Pons (tissue), 1 donor: ENCODE results near the gene RNASE2.
"Not testable (repeated sequence)": the region's sequence is repeated elsewhere in the genome, so short reads cannot be mapped to it uniquely, and the experiment has no call there.

Experiments used
- DNase-seq: peaks from one replicate; pipeline ENCODE4 v3.0.0-alpha.2; 2016; ENCODE audit warnings: low spot score

The RNASE2 gene

DNA sequence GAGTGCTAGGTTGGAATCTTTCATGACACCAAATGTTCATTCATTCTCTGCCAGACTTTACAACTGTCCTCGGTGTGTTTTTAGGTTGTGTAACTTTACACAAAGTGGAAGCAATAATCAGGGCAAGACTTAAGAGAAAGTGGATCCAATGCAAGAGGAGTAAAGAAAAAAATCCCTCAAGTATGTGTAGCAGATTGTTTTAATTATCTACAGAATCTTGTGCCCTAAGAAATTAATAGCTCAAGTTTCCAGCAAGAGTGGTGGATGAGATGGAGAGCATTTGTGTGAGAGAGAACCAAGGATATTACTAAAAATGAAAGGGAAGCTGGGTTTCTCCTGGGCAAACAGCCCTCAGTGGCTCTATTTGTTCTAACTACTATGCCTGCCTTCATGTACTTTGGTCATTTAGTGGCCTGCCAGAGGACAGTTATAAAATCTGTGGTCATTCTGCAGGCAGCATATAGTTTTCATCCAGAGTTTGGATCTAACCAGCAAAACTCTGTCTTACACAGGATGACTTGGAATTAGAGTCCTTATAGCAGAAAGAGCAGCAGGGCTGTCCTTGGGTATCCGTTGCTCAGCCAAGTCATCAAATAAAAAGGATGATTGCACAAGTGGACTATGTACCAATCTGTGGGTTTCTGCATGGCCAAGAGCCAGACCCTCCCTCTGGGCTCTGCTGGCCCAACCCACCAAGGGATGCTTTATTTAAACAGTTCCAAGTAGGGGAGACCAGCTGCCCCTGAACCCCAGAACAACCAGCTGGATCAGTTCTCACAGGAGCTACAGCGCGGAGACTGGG, at the start of gene RNASE2:
TSS of gene RNASE2 (plus strand) at position 752 of the 802 bp plus-strand sequence. CDS start 285 bp downstream, outside the sequence.
- peak; percentile 46 for DNase-seq

DNA sequence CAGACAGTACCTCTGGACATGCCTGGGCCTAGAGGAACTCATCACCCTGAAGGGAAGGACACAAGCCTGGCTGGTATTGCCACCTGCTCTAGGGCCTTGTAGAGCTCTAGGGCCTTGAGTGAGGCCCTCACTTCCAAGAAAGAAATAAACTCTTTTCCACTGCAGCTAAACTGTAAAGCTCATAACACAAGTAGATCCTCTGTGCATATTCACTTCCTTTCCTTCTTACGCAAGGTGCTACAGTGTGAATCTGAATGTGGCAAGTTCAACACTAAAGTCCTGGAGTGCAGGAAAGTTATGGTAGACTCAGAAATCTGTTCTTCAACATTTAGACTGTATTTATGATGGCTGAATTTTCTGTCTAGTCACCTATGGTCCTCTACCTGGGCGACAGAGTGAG, 49.6 kb upstream of the RNASE2 start:
- DNase-seq = no peak

DNA sequence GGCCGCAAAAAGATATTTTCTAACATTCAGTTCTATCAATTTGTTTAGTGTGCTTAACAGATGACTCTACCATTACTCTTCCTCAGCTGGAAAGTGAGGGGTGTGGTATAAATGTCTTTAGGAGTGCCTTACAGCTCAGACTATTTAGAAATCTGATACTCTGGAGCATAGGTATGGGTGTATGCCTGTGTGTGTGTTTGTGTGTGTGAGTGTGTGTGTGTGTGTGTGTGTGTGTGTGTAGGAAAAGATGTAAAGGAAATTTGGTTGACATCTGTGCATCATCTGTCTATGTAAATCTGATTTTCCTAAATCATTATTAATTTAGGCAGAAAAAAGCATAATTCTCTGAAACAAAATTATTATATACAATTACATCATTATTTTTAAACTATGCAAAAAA, 48.1 kb upstream of the RNASE2 start:
- no peak for DNase-seq

DNA sequence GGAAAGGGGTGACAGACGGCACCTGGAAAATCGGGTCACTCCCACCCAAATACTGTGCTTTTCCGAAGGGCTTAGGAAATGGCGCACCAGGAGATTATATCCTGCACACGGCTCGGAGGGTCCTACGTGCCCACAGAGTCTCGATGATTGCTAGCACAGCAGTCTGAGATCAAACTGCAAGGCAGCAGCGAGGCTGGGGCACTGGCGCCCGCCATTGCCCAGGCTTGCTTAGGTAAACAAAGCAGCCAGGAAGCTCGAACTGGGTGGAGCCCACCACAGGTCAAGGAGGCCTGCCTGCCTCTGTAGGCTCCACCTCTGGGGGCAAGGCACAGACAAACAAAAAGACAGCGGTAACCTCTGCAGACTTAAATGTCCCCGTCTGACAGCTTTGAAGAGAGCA, 44.5 kb upstream of the RNASE2 start:
- DNase-seq = not testable (repeated sequence)

DNA sequence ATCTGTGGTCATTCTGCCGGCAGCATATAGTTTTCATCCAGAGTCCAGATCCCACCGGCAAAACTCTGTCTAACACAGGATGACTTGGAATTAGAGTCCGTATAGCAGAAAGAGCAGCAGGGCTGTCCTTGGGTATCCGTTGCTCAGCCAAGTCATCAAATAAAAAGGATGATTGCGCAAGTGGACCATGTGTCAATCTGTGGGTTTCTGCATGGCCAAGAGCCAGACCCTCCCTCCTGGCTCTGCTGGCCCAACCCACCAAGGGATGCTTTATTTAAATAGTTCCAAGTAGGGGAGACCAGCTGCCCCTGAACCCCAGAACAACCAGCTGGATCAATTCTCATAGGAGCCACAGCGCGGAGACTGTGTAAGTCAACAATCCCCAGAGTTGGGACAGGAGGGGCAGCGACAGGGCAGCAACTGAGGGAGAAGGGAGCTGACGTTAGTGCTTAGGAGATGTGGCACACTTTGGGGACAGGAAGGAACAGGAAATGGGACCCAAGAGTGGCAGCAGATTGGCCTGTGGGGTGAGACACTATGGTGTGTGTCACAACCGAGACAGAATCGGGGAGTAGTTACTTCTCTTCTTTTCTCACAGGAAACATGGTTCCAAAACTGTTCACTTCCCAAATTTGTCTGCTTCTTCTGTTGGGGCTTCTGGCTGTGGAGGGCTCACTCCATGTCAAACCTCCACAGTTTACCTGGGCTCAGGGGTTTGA, 36.1 kb upstream of the RNASE2 start:
- DNase-seq = peak; percentile 34

DNA sequence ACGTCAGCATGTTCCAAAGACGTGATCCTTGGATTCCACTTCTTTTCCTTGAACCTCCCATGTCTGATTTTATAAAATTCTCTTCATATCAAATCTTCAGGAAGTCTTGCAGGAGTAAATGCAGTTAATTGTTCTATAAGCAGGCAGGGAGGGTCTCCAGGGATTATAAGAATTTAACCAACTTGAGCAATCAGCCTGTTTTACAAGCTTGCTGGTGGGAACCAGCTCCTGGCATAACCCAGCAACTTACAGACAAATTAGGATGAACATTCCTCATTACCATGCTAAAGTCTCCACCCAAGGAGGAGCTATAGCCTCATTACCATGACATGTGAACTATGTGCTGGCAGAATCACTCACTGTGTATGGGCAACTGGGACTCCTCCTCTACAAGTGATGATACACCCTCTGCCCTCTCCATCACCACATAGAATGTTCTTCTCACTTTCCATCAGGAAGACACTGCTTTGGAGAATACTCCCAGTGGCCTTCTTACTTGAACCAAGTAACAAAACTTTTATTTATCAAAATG, 31.5 kb upstream of the RNASE2 start:
- not testable (repeated sequence) for DNase-seq

DNA sequence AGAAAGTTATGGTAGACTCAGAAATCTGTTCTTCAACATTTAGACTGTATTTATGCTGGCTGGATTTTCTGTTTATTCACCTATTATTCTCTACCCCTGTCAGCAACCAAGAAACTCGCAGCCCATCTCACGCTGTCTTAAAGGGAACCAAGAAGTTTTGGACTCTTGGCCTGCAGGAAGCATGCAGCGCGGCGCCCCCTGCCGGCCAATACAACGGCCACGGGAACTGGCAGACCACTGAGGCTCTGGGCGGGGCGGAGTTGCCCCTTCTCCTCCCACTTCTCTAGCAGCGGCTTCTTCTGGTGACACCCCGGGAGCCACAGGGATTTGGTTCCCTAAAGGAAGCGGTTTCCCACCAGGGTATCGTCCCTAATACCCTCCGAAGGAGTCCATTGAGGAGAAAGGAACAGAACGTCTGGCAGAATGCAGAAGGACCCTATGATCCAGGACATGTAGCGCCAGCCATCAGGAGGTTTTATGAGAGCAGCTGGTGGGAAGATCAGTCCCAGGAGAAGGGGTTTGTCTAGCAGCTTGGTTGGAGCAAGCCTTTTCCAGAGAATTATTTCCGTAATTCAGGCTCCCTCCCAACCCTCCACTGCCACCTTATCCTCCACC, 21.0 kb upstream of the RNASE2 start:
- DNase-seq = no peak

DNA sequence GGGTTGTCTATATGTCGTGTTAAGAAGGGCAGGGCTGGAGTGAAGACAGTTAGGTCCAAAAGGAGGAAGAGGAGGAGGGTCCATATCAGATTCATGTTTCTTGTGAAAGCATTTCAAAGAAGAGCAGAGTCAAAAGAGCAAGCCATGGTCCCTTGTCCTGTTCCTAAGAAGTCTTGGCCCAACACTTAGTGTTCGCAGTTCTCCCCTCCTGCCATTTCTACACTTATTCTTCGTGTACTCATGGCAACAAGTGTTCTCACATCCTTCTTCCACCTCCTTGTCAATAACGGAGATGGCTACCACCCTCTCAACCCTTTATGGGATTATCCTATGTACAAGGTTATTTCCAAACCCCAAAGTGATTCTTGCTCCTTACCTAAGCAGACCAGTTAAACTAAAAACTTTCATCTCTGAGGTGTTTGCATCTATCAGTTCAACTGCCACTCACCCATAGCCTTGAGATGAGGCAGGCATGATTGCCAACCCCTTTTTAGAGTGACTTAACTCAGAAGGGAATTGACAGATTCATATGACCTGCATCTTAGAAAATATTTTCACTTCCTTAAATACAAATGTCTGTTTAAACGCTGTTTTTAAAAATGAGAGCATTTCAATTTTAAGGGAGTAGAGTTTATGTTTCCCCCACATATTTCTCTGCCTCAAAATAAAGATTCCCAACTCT, 19.8 kb upstream of the RNASE2 start:
- DNase-seq = no peak

DNA sequence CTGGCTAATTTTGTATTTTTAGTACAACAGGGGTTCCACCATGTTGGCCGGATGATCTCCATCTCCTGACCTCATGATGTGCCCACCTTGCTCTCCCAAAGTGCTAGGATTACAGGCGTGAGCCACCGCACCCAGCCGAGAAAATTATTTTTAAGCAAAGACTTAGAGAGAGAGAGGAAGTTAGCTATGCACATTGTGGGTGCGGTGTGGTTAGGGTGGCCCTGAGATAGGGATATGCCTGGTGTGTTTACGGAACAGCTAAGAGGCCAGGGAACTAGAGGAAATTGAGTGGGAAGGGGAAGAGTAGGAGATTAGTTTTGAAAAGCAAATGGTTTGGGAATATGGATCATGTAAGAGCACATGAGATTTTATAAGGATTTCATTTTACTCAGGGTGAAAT, 10.1 kb upstream of the RNASE2 start:
- DNase-seq = not testable (repeated sequence)

DNA sequence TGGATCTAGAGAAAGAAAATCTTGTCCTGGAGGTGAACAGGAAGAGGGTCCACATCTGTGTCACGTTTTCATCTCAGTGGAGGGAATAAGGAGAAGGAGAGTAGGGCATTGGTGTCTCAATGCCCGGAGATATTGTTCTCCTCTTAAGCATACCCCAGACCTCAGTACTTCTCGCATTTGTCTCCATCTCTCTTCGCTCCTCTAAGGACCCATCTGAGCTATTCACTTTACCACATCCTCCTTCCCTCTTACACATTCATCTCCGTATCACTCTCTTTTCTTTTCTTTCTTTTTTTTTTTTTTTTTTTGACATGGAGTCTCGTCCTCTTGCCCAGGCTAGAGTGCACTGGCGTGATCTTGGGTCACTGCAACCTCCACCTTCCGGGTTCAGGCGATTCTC, 8.6 kb upstream of the RNASE2 start:
- DNase-seq = not testable (repeated sequence)

DNA sequence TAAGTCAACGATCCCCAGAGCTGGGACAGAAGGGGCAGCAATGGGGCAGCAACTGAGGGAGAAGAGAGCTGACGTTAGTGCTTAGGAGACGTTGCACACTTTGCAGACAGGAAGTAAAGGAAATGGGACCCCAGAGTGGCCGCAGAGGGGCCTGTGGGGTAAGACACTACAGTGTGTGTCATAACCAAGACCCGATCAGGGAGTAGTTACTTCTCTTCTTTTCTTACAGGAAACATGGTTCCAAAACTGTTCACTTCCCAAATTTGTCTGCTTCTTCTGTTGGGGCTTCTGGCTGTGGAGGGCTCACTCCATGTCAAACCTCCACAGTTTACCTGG, 219 bp downstream of the RNASE2 start:
- not testable (repeated sequence) for DNase-seq

DNA sequence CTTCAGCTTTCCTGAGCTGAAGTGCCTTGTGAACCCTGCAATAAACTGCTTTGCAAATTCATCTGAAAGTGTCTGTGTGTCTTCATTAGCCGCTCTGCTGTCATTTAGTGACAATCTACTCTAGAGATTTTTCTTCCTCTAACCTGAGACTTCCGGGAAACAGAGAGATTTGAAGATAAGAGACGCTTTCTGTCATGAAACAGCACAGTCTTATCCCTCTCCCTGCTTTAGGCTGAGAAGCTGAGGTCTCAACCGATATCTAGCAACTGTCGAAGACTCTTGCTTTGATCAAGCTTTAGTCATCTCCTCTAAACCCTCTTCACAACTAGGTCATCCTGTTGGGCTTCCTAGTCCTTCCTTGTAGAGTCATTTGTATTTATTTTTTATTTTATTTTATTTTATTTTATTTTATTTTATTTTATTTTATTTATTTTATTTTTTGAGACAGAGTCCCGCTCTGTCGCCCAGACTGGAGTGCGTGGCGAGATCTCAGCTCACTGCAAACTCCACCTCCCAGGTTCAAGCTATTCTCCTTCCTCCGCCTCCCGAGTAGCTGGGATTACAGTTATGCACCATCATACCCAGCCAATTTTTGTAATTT, 1.2 kb downstream of the RNASE2 start:
- no peak for DNase-seq

DNA sequence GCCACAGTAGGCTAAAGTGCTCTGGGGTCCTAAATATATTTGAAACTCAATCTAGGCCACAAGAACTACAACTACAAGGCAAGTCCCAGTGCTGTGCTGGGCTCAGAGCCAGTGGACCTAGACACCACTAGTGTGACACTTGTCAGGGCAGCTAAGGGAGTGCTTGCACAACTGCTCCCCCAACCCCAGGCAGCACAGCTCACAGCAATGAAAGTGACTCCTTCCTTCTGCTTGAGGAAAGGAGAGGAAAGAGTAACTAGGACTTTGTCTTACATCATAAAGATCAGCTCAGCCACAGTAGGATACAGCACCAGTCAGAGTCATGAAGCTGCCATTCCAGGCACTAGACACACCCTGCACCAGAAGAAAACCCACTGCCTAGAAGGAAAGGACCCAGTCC, 3.7 kb downstream of the RNASE2 start:
- not testable (repeated sequence) for DNase-seq

DNA sequence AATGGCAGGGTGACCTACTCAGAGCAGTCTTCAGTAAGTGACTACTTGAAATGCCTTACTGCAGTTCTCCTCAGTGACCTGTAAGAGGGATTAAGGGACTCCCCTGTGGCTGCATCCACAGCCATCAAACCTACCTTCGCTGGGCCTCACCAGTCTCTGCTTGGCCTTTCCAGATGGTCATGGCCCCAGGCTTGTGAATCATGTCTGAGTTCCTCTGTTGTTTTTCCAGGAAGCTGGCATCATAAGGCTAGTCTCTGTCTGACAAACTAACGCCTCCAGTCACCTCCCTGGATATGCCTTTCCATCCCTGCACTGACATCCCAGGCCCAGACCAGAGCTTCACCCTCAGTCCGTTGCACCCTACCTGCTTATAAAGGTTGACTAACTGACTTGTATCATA, 14.0 kb downstream of the RNASE2 start:
- DNase-seq = no peak

DNA sequence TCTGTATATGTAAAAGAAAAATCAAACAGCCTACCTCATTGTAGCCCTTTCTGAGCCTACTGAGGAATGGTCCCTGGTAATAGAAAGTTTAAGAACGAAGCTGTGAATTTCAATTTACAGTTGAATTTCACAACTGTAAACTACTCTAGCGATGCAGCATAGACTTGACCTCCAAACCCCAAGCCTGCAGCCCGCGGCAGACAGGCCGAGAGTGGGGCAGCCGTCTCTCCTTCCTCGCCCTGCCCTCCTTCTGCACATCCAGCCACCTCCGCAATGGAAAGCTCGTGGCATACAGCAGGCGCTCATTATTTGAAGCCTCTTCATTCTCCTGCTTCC, 15.3 kb downstream of the RNASE2 start:
- no peak for DNase-seq

DNA sequence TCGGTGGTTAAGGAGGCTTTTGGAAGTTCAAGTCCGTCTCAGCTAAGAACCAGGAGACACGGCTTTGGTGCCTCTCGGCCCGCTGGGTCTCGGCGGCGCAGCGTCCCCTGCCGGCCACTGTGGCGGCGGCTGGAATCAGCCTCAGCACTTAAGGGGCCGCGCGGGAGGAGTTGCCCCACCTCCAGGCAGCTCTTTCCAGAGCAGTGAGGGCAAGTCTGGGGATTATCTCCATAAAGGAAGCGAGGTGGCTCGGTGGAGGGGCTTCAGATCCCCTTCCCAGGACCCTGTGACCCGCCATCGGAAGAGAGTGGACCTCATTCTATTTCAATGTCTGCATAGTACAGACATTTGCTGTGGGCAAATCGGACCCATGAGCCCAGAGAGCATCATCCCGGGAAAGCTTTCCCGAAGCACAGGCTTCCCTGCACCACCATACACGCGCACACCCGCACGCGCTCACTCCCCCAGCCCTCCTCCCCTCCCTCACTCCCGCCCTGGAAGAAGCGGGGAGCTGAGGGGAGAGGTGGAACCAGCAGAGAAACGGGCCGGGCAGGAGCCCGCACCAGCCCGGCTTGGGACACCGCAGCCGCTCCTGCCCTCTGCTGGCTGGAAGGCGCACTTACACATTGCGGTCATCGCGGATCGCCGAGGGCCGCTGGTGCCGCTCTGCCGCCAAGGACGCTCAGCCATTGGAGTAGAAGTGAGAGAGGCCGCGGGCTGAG, 15.9 kb downstream of the RNASE2 start:
- peak; percentile 76 for DNase-seq

DNA sequence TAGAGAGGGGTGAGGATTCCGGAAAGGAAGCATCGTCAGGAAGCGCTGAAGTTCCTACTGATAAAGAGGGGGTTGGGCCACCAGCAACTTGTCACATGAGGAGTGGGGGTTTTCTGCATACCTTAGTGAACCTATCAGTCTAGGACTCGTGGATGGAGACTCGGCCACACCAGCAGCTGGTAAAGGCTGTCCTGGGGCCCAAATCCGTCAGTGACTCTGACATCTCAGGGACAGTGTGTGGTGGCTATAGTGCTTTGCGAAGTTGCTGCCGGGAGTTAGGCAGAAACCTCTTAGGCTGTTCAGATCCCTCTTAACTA, 16.4 kb downstream of the RNASE2 start:
- DNase-seq = no peak

DNA sequence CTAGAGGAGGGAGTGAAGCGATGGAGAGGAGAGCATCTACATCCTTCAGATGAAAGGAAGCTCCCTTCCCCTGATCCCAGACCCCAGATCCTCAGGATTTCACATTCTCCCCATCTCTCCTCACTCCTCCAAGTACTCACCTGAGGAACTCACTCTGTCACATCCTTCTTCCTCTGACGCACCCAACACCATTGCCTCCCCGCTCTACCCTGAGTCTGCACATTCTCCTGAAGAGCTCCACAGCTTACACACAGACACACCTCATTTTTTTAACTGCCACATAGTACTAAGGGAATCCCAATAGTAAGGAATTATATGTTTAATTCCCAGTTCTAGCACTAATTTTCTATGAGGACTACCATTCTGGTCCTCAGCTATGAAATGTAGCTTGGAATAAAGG, 18.2 kb downstream of the RNASE2 start:
- DNase-seq = no peak

DNA sequence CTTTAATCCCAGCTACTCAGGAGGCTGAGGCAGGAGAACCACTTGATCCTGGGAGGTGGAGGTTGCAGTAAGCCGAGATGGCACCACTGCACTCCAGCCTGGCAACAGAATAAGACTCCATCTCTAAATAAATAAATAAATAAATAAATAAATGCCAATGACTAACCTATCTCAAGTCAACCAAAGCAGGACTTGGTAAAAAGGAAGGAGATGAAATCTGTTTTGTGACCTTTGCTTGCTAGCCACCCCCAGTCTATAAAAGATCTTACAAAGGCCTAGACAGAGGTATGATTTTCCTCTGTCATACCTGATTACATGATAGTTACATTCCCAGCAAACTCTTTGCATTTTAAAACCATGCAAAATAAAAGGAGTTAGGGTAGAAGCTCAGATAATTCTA, 21.0 kb downstream of the RNASE2 start:
- DNase-seq = no peak

DNA sequence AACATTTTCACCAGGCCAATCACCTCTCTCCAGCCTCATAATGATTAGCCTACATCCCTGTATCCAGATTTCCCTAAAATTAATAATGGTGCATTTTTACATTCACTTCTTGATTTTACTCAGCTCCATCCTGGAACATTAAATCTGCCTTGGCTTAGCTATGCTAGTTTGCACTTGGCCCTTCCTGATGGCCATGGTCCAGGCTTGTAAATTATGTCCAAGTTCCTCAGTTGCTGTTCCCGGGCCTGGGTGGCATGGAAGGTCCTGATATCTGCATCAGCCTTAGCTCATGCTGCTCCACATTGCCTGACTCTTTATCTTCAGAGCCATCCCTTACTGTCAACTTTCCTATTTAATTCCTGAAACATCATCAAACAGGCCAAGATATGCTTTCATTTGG, 23.4 kb downstream of the RNASE2 start:
- DNase-seq = no peak

DNA sequence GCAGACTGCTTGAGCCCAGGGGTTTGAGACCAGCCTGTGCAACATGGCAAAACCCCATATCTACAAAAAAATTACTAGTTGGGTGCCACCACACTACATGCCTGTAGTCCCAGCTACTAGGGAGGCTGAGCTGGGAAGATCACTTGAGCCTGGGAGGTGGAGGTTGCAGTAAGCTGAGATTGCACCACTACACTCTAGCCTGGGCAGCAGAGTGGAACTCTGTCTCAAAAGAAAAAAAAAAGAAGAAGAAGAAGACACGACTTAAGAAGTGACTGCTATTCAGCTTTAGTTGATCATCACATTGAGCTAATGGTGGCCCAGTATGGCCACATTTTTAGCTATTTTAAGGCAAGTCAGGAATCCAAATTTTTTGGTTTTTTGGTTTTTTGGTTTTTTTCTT, 25.6 kb downstream of the RNASE2 start:
- DNase-seq = no peak
